Measurements from ENCODE around the gene VPS39. TPM values are rescaled to one million over a fixed set of nuclear protein-coding genes. Genes with fewer than 3 reads are reported as not detected.

VPS39 gene
- total RNA-seq, 1 donor from 2014 or later = 81.7 TPM

DNA sequence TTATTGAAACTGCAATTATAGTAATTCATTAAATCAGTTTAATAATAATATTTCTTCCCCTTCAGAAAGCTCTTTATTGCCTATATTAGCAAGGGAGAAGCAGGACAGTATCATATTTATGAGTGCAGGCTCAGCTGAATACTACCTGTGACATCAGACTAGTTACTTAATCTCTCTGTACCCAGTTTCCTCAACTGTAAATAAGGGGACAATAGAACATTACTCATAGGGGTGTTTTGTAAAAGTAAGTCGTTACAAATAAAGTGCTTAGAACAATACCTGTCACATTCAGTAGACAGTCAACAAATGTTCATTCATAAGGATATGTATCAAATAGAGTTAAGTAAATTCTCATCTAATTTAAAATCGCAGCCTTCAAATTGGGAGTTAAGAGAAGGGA lies 12.1 kb upstream of the VPS39 start:
- H3K9me3 Mint-ChIP-seq (ENCODE audit: unreplicated experiment) = no peaks in the 10 kb centered on the region
- peaks cover 58% of the 10 kb centered on the region for H3K36me3 Mint-ChIP-seq (ENCODE audit: unreplicated experiment)
- no peaks in the 10 kb centered on the region for H3K27me3 Mint-ChIP-seq (ENCODE audit: unreplicated experiment)
- H3K27ac Mint-ChIP-seq (ENCODE audit: unreplicated experiment) = no peak overlapping the region
- no peak for DNase-seq (ENCODE audit: extremely low spot score, unreplicated experiment)
- no peaks in the 10 kb centered on the region for H3K4me1 Mint-ChIP-seq (ENCODE audit: unreplicated experiment)
- no peak overlapping the region for H3K4me3 Mint-ChIP-seq (ENCODE audit: unreplicated experiment)
- no peak for TF ChIP-seq CTCF (IDR thresholded peaks at IDR 0.05)

DNA sequence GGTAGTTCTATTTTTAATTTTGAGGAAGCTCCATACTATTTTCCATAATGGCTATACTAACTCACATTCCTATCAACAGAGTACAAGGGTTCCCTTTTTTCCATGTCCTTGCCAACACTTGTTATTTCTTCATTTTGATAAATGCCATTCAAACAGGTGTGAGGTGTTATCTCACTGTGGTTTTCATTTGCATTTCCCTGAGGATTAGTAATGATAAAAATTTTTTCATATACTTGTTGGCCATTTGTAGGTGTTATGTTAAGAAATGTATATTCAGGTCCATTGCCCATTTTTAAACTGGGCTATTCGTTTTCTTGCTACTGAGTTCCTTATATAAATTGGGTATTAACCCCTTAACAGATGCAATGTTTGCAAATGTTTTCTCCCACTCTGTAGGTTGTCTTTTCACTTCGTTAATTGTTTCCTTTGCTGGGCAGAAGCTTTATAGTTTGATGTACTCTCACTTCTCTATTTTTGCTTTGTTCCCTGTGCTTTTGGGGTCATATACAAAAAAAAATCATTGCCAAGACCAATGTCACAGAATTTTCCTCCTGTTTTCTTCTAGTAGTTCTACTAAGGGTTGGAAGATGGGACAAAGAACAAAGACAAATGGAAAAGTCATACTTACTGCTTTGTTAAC lies 11.0 kb upstream of the VPS39 start:
- no peak for DNase-seq (ENCODE audit: extremely low spot score, unreplicated experiment)
- TF ChIP-seq CTCF (IDR thresholded peaks at IDR 0.05) = no peak
- H3K27ac Mint-ChIP-seq (ENCODE audit: unreplicated experiment) = no peak overlapping the region
- no peak overlapping the region for H3K4me3 Mint-ChIP-seq (ENCODE audit: unreplicated experiment)
- H3K36me3 Mint-ChIP-seq (ENCODE audit: unreplicated experiment) = peaks cover 56% of the 10 kb centered on the region
- H3K27me3 Mint-ChIP-seq (ENCODE audit: unreplicated experiment) = no peaks in the 10 kb centered on the region
- H3K4me1 Mint-ChIP-seq (ENCODE audit: unreplicated experiment) = no peaks in the 10 kb centered on the region
- H3K9me3 Mint-ChIP-seq (ENCODE audit: unreplicated experiment) = no peaks in the 10 kb centered on the region

GRCh38 chr15:42217568-42217967 lies 9.5 kb upstream of the VPS39 start:
- Mint-ChIP-seq H3K36me3 (ENCODE audit: unreplicated experiment) (peaks cover 55% of the 10 kb centered on the region), H3K4me1 (ENCODE audit: unreplicated experiment) (no peaks in the 10 kb centered on the region), H3K4me3 (ENCODE audit: unreplicated experiment) (no peak overlapping the region), H3K27me3 (ENCODE audit: unreplicated experiment) (no peaks in the 10 kb centered on the region), H3K9me3 (ENCODE audit: unreplicated experiment) (no peaks in the 10 kb centered on the region), H3K27ac (ENCODE audit: unreplicated experiment) (no peak overlapping the region)
- no peak for DNase-seq (ENCODE audit: extremely low spot score, unreplicated experiment)
- no peak for TF ChIP-seq CTCF (IDR thresholded peaks at IDR 0.05)

- peak; percentile 7 for TF ChIP-seq CTCF (IDR thresholded peaks at IDR 0.05)
- H3K27me3 Mint-ChIP-seq (ENCODE audit: unreplicated experiment) = no peaks in the 10 kb centered on the region
- no peak overlapping the region for H3K27ac Mint-ChIP-seq (ENCODE audit: unreplicated experiment)
- no peak overlapping the region for H3K4me3 Mint-ChIP-seq (ENCODE audit: unreplicated experiment)
- H3K4me1 Mint-ChIP-seq (ENCODE audit: unreplicated experiment) = no peaks in the 10 kb centered on the region
- no peak for DNase-seq (ENCODE audit: extremely low spot score, unreplicated experiment)
- peaks cover 66% of the 10 kb centered on the region for H3K36me3 Mint-ChIP-seq (ENCODE audit: unreplicated experiment)
- no peaks in the 10 kb centered on the region for H3K9me3 Mint-ChIP-seq (ENCODE audit: unreplicated experiment)
Measured at GRCh38 chr15:42215913-42216829, 8.1 kb upstream of the VPS39 start.

GRCh38 chr15:42214600-42214999 lies 6.5 kb upstream of the VPS39 start:
- TF ChIP-seq CTCF (IDR thresholded peaks at IDR 0.05) = no peak

More at GRCh38 chr15:42214600-42214999, 6.5 kb upstream of the VPS39 start:
- Mint-ChIP-seq H3K4me1 (ENCODE audit: unreplicated experiment) (no peaks in the 10 kb centered on the region), H3K27ac (ENCODE audit: unreplicated experiment) (no peak overlapping the region), H3K36me3 (ENCODE audit: unreplicated experiment) (peaks cover 65% of the 10 kb centered on the region), H3K4me3 (ENCODE audit: unreplicated experiment) (no peak overlapping the region), H3K9me3 (ENCODE audit: unreplicated experiment) (no peaks in the 10 kb centered on the region), H3K27me3 (ENCODE audit: unreplicated experiment) (no peaks in the 10 kb centered on the region)
- DNase-seq (ENCODE audit: extremely low spot score, unreplicated experiment) = no peak

Measured in osteocyte (in vitro differentiated cells).